Measurements from ENCODE around the gene MAP1A.

DNA sequence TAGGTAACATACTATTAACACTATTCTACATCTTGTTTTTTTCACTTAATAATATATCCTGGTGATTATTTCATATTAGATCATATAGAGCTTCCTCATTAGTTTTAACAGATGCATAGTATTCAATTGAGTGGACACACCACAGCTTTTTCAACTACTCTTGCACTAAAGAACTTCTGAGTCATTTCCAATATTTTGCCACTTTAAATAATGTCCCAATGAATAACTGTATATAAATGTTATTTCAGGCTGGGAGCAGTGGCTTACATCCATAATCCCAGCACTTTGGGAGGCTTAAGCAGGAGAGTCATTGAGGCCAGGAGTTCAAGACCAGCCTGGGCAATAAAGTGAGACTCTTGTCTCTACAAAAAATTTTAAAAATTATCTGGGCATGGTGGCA is 26.9 kb downstream of the MAP1A start:
- TF ChIP-seq, protein P1, sequence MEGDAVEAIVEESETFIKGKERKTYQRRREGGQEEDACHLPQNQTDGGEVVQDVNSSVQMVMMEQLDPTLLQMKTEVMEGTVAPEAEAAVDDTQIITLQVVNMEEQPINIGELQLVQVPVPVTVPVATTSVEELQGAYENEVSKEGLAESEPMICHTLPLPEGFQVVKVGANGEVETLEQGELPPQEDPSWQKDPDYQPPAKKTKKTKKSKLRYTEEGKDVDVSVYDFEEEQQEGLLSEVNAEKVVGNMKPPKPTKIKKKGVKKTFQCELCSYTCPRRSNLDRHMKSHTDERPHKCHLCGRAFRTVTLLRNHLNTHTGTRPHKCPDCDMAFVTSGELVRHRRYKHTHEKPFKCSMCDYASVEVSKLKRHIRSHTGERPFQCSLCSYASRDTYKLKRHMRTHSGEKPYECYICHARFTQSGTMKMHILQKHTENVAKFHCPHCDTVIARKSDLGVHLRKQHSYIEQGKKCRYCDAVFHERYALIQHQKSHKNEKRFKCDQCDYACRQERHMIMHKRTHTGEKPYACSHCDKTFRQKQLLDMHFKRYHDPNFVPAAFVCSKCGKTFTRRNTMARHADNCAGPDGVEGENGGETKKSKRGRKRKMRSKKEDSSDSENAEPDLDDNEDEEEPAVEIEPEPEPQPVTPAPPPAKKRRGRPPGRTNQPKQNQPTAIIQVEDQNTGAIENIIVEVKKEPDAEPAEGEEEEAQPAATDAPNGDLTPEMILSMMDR (IDR thresholded peaks at IDR 0.05 in 4 of 5, conservative IDR thresholded peaks at IDR 0.05 in 1 of 5): no peak
- no peak for TF ChIP-seq POLR2A (IDR thresholded peaks at IDR 0.05)

All from gastrocnemius medialis (tissue), 4 donors.